Panc1 (cell line): Measurements from ENCODE around the gene OR2T11. TPM values are rescaled to one million over a fixed set of nuclear protein-coding genes. Genes with fewer than 3 reads are reported as not detected.
"Not testable (repeated sequence)": the region's sequence is repeated elsewhere in the genome, so short reads cannot be mapped to it uniquely, and the experiment has no call there.

Experiments
- ATAC-seq: fragments of 200-7000 bp; cut with Tn5 transposase; 2 replicates; pipeline ENCODE4 v1.9.1; 2020; ENCODE audit warnings: mild to moderate bottlenecking, moderate library complexity
- BruUV-seq: library from RNA; stranded (reverse); fragments of 400-500 nt; replicated peaks from 2 replicates; lab custom pipeline; 2021; lab: Mats Ljungman, UMichigan
- CTCF ChIA-PET: fragments of 300-600 bp; sonication (Branson Sonifier 250); formaldehyde crosslinking; loops from one replicate; lab custom pipeline; 2022; ENCODE audit warnings: antibody characterized with exemption; lab: Charles Lee
- POLR2A ChIA-PET: fragments of 300-600 bp; sonication (Branson Sonifier 250); formaldehyde crosslinking; loops from one replicate; lab custom pipeline; 2022; ENCODE audit warnings: antibody characterized with exemption; lab: Charles Lee
- DNase-seq: peaks from one replicate; pipeline ENCODE4 v3.0.0-alpha.2; 2010; ENCODE audit warnings: low read depth, low spot score
- H3K27ac ChIP-seq: 2 replicates; pipeline ENCODE4 v1.5.1; 2011; ENCODE audit warnings: mild to moderate bottlenecking, low read length, inconsistent platforms
- H3K27me3 ChIP-seq: fragments of 200-500 bp; sonication (Bioruptor generic); 2 replicates; pipeline ENCODE4 v1.6.0; 2014; ENCODE audit warnings: low read length, inconsistent platforms; ENCODE audit not compliant: control insufficient read depth, insufficient read depth
- H3K36me3 ChIP-seq: fragments of 200-500 bp; sonication (Bioruptor generic); 2 replicates; pipeline ENCODE4 v1.5.1; 2014; ENCODE audit warnings: inconsistent platforms, mild to moderate bottlenecking, low read length, moderate library complexity; ENCODE audit not compliant: control insufficient read depth, insufficient read depth
- H3K4me1 ChIP-seq: 2 replicates; pipeline ENCODE4 v1.5.1; 2011; ENCODE audit warnings: inconsistent platforms, mild to moderate bottlenecking, low read length, moderate library complexity; ENCODE audit not compliant: control insufficient read depth, insufficient read depth
- H3K4me3 ChIP-seq, 2 experiments: 2 replicates each; pipeline ENCODE4 v1.5.1; 2011 to 2012; ENCODE audit warnings: low read depth in 2 of 2, low read length in 2 of 2, mild to moderate bottlenecking in 2 of 2, inconsistent platforms in 1 of 2, moderate library complexity in 1 of 2
- H3K9me3 ChIP-seq: fragments of 200-500 bp; sonication (Bioruptor generic); 2 replicates; pipeline ENCODE4 v1.5.1; 2014; ENCODE audit warnings: low read depth, mild to moderate bottlenecking, inconsistent platforms, low read length, moderate library complexity; ENCODE audit not compliant: control insufficient read depth, insufficient read depth
- CTCF ChIP-seq: fragments of 450-650 bp; IDR thresholded peaks from 2 replicates; pipeline ENCODE4 v1.5.1; 2017; ENCODE audit warnings: mild to moderate bottlenecking
- POLR2AphosphoS5 ChIP-seq: IDR thresholded peaks from 2 replicates; pipeline ENCODE4 v1.6.1; 2012; ENCODE audit warnings: mild to moderate bottlenecking, low read depth, low read length, moderate library complexity
- REST ChIP-seq, 2 experiments: IDR thresholded peaks; 2 replicates each; pipeline ENCODE4 v1.6.1; 2011 to 2012; ENCODE audit warnings: low read depth in 2 of 2, control low read depth in 1 of 2, low read length in 1 of 2, mild to moderate bottlenecking in 1 of 2, moderate library complexity in 1 of 2; ENCODE audit not compliant: insufficient read depth in 1 of 2
- SIN3A ChIP-seq: IDR thresholded peaks from 2 replicates; pipeline ENCODE4 v1.6.1; 2012; ENCODE audit warnings: low read depth, mild to moderate bottlenecking, low read length, moderate library complexity, borderline replicate concordance; ENCODE audit not compliant: insufficient read depth
- TCF7L2 ChIP-seq: IDR thresholded peaks from 2 replicates; pipeline ENCODE4 v1.6.1; 2011; ENCODE audit warnings: mild to moderate bottlenecking, low read depth, low read length, inconsistent platforms
- in situ Hi-C: cut with HindIII; loops from 2 replicates; pipeline ENCODE4 v1.10.0; 2016; ENCODE audit warnings: low sequenced_read_pairs, low pct_unique_long_range_greater_than_20kb
- intact Hi-C: fragments of 100-400 bp; cut with micrococcal nuclease; formaldehyde crosslinking; loops from one replicate; pipeline ENCODE4 v1.10.0; 2022; ENCODE audit not compliant: unreplicated experiment
- total RNA-seq: library from RNA; stranded (reverse); gene quantifications from one replicate; pipeline ENCODE4 v1.2.1, GENCODE V29; 2021; ENCODE audit not compliant: unreplicated experiment

Gene OR2T11
- total RNA-seq, 1 experiment from 2014 or later, result not detected

GRCh38 chr1:248585266-248585665 is 49.6 kb downstream of the OR2T11 start:
- POLR2A ChIA-PET, result no interaction called here
- no peaks in the 10 kb centered on the region for H3K4me1 ChIP-seq
- in situ Hi-C loops (no loop called here), intact Hi-C loops (no loop called here)
- no peak overlapping the region for H3K27ac ChIP-seq
- H3K9me3 ChIP-seq, result peaks cover 4% of the 10 kb centered on the region; the same call in 1 of the 2 replicates
- no peaks in the 10 kb centered on the region for H3K36me3 ChIP-seq
- no peak for DNase-seq
- H3K4me3 ChIP-seq, result no peak overlapping the region
- H3K27me3 ChIP-seq, result no peaks in the 10 kb centered on the region
- TF ChIP-seq REST (IDR thresholded peaks at IDR 0.05; ENCODE audit: insufficient read depth in 1 of 2, low read depth in 2 of 2, low read length in 1 of 2) (no peak), POLR2AphosphoS5 (no peak), SIN3A (no peak), CTCF (no peak), TCF7L2 (no peak)
- CTCF ChIA-PET, result no interaction called here
- BruUV-seq, result no TSS peak
- ATAC-seq, result no peak

GRCh38 chr1:248576260-248576980 is 58.5 kb downstream of the OR2T11 start:
- H3K9me3 ChIP-seq, result no peaks in the 10 kb centered on the region
- no peak overlapping the region for H3K4me3 ChIP-seq
- in situ Hi-C loops (no loop called here), intact Hi-C loops (no loop called here)
- H3K27me3 ChIP-seq, result no peaks in the 10 kb centered on the region
- no peak for ATAC-seq
- BruUV-seq, result no TSS peak
- H3K4me1 ChIP-seq, result no peaks in the 10 kb centered on the region
- ChIA-PET POLR2A (no interaction called here), CTCF (no interaction called here)
- no peak for DNase-seq
- TF ChIP-seq CTCF, result no peak
- no peak for TF ChIP-seq POLR2AphosphoS5
- no peak for TF ChIP-seq REST (IDR thresholded peaks at IDR 0.05; ENCODE audit: insufficient read depth in 1 of 2, low read depth in 2 of 2, low read length in 1 of 2)
- no peak for TF ChIP-seq TCF7L2
- TF ChIP-seq SIN3A, result no peak
- no peaks in the 10 kb centered on the region for H3K36me3 ChIP-seq
- no peak overlapping the region for H3K27ac ChIP-seq

GRCh38 chr1:248574657-248575056 is 60.2 kb downstream of the OR2T11 start, which contains the start of gene OR2T34:
Gene OR2T34, minus strand, starts transcription at chr1:248574757. Its CDS starts 0 bp downstream, at chr1:248574757.
- BruUV-seq, H3K27me3 ChIP-seq, H3K9me3 ChIP-seq, intact Hi-C loops, H3K4me3 ChIP-seq, ATAC-seq, POLR2A ChIA-PET, DNase-seq, in situ Hi-C loops, CTCF ChIA-PET, H3K27ac ChIP-seq, H3K4me1 ChIP-seq, H3K36me3 ChIP-seq: not testable (repeated sequence)
